Measurements from ENCODE around the gene FANCG.

DNA sequence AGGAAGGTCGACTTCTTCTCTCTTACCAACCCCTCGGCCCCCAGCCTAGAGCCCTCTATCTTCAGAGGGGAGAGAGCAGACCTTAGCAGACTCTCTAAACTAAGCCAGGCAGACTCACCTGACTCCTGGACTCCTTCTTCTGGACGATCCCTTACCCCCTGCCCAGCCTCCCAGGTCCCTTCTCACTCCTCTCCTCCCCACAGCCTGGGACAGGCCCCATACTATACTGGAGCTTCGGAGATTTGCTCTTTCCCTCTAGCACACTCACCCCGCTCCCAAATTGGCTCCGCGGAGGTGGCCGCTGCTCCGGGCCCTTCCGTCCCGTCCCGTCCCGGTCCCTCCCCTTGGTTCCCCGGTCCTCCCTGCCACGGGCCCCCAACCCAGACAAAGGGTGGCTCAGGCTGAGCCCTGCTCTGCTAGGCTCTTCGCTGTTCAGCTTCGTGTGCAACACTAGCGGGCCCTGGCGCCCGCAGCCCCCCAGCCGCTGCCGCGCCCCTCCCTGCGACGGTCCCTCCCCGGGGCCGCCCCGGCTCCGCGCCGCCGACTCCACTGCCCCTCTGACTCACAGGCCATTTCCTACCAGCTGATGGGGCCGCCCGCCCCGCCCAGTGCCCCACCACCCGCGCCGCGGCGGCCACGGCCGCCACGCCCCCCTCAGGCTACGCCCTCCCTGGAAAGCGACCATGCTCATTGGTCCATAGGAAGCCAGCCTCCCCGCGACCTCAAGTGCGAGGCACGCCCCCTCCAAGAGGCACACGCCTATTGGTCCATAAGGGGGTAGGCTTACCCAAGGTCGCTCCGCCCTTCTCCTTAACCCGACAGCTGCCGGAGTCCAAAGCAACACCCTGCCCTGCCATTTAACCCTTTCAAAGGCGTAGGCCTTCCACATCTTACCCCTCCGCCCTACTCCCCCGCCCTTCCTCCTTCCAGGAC is 31.5 kb upstream of the FANCG start:
- TF ChIP-seq, protein P1, sequence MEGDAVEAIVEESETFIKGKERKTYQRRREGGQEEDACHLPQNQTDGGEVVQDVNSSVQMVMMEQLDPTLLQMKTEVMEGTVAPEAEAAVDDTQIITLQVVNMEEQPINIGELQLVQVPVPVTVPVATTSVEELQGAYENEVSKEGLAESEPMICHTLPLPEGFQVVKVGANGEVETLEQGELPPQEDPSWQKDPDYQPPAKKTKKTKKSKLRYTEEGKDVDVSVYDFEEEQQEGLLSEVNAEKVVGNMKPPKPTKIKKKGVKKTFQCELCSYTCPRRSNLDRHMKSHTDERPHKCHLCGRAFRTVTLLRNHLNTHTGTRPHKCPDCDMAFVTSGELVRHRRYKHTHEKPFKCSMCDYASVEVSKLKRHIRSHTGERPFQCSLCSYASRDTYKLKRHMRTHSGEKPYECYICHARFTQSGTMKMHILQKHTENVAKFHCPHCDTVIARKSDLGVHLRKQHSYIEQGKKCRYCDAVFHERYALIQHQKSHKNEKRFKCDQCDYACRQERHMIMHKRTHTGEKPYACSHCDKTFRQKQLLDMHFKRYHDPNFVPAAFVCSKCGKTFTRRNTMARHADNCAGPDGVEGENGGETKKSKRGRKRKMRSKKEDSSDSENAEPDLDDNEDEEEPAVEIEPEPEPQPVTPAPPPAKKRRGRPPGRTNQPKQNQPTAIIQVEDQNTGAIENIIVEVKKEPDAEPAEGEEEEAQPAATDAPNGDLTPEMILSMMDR (IDR thresholded peaks at IDR 0.05): no peak
- no peak for TF ChIP-seq POLR2A (IDR thresholded peaks at IDR 0.05)

Measured in stomach (tissue), 4 donors.